Epidermal melanocyte (primary cell): ENCODE data around the gene POLD1.
"Not testable (repeated sequence)": the region's sequence is repeated elsewhere in the genome, so short reads cannot be mapped to it uniquely, and the experiment has no call there.

ENCODE experiments used
- DNase-seq: peaks from one replicate; pipeline ENCODE4 v3.0.0; 2011; ENCODE audit warnings: low spot score; ENCODE audit not compliant: insufficient read length

Gene POLD1

DNA sequence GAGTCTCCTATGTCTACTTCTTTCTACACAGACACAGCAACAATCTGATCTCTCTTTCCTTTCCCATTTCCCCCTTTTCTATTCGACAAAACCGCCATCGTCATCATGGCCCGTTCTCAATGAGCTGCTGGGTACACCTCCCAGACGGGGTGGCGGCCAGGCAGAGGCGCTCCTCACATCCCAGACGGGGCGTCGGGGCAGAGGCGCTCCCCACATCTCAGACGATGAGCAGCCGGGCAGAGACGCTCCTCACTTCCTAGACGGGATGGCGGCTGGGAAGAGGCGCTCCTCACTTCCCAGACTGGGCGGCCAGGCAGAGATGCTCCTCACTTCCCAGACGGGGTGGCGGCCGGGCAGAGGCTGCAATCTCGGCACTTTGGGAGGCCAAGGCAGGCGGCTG lies 6.8 kb downstream of the POLD1 start:
- not testable (repeated sequence) for DNase-seq

DNA sequence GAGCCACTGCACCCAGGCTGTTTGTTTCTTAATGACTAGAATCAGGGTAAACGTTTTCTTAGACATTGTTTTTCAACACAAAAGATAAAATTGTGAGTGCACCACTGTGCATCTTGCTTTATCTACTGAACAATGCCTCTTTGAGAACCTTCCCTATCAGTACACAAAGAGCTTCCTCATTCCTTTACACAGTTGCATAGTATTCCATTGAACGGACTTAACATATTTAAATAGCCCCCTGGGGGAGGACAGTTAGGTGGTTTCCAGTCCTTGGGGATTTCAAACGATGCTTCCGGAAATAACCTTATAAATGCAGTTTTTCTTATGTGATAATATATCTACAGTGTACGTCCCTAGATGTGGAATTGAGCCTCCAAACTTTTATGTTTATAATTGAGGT lies 8.6 kb downstream of the POLD1 start:
- no peak for DNase-seq

DNA sequence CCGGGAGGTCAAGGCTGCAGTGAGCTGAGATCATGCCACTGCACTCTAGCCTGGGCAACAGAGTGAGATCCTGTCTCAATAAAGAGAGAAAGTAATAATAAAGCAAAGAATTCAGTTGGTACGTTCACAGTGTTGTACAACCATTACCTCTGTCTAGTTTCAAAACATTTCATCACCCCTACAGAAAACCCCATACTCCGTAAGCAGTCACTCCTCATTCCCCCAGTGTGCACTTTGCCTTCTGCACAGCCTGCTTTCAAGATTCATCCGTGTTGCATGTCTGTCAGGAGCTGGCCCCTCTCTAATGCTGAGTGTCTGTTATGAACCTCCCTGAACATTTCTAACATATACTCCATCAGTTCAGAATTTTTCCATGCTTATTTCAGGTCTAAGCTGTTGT lies 9.4 kb downstream of the POLD1 start:
- no peak for DNase-seq

DNA sequence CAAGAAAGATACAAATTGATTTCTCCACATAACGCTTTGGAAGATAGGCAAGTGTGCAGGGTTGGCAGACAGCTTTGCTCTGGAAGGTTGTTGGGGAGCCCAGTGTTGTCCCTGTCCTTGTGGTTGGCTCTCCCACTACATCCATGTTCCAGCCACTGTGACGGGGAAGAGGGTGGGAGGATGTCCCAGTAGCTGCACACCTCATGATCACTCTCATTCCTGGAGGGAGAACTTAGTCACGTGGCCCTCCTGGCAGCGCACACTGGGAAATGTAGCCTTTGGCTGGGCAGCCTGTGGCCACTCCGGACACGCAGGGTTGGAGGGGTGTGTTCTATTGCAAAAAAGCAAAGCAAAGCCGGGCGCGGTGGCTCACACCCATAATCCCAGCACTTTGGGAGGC lies 9.9 kb downstream of the POLD1 start:
- no peak for DNase-seq

DNA sequence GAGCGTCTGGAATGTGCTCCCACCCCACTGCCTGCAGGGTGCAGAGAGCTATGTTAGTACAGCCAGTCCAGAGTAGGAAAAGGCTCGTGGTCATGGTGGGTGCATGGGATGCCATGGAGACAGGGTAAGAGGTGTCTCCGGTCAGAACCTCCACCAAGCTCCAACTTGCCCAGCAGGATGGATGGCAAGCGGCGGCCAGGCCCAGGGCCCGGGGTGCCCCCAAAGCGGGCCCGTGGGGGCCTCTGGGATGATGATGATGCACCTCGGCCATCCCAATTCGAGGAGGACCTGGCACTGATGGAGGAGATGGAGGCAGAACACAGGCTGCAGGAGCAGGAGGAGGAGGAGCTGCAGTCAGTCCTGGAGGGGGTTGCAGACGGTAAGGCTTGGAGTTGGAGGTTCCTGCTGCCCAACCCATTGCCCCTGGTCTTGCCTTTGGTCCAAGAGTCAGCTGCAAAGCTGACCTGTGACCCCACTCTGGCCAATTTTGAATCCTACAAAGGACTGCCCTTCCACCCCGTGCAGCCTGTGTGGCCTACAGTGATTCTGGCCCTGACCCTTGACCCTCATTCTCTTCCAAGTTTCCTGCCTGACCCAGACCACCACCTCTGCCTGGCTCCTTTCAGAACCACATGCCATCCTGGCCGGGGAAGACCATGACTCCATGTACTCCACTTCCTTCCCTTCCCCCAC lies 14.7 kb downstream of the POLD1 start:
- no peak for DNase-seq

DNA sequence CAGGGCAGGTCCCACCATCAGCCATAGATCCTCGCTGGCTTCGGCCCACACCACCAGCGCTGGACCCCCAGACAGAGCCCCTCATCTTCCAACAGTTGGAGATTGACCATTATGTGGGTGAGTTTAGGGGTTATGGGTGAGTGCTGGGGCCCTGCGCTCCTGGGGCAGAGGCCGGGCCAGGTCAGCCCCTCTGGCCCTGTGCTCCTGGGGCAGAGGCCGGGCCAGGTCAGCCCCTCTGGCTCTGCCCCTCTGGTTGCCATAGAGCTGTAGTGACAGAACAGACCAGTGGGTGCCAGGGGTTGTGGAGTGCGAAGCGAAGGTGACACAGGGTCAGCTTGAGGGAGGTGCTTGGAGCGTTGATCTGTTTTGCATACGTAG lies 15.2 kb downstream of the POLD1 start:
- no peak for DNase-seq

DNA sequence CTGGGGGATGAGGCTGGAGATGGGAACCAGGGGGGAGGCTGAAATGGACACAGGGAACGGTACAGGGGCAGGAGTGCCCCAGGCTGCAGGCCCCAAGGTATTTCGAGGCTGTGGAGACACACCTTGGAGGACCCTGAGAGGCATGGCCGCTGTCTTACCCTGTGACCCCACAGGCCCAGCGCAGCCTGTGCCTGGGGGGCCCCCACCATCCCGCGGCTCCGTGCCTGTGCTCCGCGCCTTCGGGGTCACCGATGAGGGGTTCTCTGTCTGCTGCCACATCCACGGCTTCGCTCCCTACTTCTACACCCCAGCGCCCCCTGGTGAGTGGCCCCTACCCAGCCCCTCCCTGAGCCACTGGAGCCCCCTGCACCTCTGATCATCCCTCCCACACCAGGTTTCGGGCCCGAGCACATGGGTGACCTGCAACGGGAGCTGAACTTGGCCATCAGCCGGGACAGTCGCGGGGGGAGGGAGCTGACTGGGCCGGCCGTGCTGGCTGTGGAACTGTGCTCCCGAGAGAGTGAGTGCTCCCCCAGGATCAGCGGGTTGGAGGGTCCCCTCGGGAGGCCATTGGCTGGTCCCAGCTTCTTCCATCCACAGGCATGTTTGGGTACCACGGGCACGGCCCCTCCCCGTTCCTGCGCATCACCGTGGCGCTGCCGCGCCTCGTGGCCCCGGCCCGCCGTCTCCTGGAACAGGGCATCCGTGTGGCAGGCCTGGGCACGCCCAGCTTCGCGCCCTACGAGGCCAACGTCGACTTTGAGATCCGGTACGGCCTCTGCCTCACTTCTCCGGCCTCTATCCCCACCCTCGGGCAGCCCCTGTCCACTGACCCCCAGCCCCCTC lies 17.7 kb downstream of the POLD1 start:
- DNase-seq: no peak

DNA sequence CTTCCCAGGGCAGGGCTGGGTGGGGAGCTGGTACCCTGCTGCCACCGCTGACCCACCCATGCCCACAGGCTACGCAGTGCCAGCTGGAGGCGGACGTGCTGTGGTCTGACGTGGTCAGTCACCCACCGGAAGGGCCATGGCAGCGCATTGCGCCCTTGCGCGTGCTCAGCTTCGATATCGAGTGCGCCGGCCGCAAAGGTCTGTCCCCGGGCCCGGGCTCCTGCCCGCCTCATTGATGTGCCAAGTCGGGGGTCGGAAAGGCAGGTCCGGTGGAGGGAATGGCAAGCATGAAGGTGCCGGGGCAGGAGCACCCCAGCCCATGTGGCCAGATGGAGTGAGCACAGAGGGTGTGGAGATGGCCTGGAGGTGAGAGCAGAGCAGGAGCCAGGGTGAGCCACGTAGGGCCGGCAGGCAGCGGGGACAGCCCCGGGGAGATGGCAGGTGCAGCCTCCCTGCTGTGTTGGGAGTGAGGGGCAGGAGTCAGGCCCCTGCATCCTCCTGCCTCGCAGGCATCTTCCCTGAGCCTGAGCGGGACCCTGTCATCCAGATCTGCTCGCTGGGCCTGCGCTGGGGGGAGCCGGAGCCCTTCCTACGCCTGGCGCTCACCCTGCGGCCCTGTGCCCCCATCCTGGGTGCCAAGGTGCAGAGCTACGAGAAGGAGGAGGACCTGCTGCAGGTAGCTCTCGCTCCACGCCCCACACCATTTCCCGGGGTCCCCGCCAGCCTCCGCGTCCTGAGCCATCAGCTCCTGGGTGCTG lies 18.6 kb downstream of the POLD1 start:
- DNase-seq: no peak

DNA sequence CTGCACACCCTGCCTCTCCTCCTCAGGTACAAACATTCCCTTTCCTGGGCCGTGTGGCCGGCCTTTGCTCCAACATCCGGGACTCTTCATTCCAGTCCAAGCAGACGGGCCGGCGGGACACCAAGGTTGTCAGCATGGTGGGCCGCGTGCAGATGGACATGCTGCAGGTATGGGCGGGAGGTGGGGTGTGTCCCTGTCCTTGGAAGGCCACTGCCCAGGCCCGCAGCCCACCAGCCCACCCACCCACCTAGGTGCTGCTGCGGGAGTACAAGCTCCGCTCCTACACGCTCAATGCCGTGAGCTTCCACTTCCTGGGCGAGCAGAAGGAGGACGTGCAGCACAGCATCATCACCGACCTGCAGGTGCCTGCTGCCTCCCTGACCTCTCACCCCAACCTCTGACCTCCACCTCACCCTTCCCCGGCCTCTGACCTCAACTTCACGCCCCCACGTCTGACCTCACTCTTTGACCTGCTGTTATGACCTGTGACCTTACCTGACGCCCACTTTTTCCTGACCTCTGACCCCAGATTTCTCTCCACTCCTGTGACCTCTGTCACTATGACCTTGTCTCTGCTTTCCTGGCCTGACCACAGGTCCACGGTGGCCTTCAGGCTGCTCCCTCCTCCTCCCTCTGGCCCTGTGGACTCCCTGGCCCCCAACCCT lies 22.1 kb downstream of the POLD1 start:
- no peak for DNase-seq

DNA sequence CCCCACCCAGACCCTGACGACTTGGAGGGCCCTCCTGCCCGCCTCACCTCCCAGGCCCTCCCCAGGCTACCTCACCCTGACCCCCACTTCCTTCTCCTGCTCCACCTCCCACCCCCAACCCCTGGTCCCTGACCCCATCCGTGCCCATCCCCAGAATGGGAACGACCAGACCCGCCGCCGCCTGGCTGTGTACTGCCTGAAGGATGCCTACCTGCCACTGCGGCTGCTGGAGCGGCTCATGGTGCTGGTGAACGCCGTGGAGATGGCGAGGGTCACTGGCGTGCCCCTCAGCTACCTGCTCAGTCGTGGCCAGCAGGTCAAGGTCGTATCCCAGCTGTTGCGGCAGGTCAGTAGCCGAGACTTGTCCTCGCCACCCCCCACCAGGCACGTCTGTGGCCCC lies 22.7 kb downstream of the POLD1 start:
- DNase-seq: no peak

DNA sequence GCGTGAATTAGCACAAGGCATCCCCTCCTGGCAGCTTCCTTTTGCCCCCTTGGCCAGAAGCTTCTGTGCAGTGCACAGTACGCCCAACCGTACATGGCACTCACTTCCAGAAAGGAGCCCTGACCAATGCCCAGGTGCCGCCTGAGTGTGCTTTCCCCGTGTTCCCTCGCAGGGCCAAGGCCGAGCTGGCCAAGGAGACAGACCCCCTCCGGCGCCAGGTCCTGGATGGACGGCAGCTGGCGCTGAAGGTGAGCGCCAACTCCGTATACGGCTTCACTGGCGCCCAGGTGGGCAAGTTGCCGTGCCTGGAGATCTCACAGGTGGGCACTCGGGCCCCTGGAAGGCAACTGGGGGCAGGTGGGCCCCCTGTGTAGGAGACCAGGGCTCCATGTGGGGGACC lies 25.2 kb downstream of the POLD1 start:
- no peak for DNase-seq

DNA sequence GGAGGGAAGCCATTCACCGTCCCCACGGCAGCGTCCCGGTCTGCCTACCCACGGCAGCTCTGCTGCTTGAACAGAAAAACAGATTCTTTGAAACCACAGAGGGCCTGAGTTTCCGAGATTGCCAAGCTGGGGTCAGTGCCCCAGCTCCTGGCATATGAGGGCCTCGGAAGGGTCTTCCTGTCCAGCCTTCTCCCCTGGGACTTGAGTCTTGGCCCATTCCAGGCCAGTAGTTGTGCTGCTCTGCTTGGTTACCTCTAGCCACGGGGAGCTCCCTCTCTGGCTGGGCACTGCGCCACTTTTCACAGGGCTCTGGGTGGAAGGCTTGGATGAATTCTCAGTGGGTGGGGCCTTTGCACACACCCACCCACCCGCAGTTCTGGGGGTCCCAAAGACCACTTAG lies 26.0 kb downstream of the POLD1 start:
- no peak for DNase-seq

DNA sequence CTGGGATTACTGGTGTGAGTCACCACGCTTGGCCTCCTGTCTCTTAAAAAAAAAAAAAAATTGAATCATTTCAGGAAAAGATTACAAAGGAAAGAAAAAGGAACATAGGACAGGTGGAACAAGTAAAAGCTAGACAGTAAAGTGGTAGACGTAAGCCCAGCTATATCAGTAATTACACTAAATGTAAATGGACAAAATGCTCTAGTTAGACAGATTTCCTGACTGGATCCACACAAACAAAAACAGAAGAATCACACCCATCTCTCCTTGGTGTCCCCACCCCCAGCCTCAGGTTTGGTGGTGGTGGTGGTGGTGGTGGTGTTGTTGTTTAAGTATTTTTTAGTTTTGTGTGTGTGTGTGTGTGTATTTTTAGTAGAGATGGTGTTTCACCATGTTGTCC lies 28.3 kb downstream of the POLD1 start:
- DNase-seq: no peak

DNA sequence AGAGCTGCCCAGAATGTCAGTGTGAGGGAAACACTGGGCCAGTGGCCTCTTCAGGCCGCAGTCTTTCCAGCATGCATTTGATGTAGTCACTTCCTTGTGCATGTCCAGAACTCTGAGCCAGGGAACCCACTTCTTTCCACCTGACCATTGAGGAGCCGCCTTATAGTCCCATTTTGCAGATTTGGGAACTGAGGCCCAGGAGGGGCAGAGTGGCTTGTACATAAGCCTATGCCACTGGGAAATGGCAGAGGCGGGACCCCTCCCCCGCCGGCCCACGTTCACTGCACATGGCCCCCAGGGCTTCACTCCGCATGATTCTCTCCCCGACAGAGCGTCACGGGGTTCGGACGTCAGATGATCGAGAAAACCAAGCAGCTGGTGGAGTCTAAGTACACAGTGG lies 28.9 kb downstream of the POLD1 start:
- DNase-seq: no peak

DNA sequence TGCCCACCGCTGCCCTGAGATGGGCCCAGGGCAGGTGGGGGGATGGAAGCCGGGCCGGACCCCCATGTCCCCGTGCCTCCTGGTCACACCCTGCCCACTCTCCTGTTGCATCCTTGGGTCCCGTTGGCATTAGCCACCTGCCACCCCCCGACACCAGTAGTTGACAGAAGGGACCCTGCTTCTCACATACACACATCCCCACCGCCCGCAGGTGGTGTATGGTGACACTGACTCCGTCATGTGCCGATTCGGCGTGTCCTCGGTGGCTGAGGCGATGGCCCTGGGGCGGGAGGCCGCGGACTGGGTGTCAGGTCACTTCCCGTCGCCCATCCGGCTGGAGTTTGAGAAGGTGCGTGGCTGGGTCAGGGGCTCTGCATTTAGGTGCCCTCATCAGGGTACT lies 29.4 kb downstream of the POLD1 start:
- DNase-seq: no peak

DNA sequence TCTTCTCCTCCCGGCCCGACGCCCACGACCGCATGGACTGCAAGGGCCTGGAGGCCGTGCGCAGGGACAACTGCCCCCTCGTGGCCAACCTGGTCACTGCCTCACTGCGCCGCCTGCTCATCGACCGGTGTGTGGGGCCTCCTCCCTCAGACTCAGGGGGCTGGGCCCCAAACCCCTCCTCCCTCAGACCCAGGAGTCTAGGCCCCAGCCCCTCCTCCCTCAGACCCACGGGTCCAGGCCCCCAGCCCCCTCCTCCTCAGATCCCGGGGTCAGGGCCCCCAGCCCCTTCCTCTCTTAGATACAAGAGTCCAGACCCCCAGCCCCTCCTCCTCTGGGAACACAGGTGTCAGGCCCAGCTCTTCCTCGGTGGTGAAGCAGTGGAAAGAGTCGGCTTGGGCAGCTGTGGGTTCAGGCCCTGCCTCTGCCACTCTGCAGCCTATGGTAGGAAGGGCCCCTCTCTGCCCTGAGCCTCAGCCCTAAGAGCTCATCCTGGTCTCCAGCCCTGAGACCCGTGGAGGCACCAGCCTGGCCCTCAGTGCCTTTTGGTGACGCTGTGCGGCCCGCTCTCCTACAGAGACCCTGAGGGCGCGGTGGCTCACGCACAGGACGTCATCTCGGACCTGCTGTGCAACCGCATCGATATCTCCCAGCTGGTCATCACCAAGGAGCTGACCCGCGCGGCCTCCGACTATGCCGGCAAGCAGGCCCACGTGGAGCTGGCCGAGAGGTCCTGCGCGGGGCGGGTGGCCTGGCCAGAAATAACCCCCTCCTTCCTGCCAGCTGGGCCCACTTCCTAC lies 30.9 kb downstream of the POLD1 start:
- DNase-seq: peak; percentile 78

DNA sequence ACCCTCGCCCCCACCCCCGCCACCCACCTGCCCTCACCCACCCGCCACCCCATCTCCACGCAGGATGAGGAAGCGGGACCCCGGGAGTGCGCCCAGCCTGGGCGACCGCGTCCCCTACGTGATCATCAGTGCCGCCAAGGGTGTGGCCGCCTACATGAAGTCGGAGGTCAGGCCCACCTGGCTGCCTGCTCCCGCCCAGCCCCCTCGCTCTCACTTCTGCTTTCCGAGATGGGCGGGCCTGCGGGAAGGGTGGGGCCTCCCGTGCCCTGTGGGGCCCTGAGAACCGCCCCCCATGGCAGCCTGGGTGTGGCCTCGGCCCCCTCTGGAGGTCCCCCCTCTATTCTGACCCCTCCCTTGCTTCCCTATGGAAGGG lies 31.5 kb downstream of the POLD1 start:
- no peak for DNase-seq

DNA sequence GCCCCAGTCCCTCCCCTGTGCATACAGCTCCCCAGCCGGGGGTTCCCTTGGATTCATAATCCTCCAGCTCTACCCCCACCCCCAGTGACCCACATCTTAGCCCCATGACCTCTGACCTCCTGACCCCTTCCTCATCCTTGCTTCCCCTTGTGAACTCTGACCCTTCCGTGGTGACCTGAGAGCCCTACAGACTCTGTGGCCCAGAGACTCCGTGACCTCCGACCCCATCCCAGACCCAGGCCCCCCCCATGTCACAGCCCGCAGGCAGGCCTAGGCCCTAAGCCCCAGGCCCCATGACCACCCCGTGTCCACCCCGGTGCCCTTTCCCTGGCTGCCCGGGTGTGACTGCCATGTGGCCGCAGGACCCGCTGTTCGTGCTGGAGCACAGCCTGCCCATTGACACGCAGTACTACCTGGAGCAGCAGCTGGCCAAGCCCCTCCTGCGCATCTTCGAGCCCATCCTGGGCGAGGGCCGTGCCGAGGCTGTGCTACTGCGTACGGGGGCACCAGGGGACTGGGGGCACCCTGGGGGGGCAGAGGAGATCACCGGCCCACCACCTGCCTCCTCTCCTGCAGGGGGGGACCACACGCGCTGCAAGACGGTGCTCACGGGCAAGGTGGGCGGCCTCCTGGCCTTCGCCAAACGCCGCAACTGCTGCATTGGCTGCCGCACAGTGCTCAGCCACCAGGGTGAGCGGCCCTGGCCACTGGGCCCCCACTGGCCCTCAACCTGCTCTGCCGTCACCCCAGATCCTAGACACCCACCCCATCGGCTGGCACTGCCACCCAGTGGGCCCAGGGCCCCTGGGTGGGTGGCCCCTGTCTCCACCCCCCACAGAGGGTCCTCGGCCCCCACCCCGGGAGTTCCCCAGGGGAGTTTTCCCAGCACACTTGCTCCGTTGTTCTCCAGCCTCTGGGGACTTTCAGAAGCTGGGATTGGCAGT lies 32.2 kb downstream of the POLD1 start:
- DNase-seq: no peak

DNA sequence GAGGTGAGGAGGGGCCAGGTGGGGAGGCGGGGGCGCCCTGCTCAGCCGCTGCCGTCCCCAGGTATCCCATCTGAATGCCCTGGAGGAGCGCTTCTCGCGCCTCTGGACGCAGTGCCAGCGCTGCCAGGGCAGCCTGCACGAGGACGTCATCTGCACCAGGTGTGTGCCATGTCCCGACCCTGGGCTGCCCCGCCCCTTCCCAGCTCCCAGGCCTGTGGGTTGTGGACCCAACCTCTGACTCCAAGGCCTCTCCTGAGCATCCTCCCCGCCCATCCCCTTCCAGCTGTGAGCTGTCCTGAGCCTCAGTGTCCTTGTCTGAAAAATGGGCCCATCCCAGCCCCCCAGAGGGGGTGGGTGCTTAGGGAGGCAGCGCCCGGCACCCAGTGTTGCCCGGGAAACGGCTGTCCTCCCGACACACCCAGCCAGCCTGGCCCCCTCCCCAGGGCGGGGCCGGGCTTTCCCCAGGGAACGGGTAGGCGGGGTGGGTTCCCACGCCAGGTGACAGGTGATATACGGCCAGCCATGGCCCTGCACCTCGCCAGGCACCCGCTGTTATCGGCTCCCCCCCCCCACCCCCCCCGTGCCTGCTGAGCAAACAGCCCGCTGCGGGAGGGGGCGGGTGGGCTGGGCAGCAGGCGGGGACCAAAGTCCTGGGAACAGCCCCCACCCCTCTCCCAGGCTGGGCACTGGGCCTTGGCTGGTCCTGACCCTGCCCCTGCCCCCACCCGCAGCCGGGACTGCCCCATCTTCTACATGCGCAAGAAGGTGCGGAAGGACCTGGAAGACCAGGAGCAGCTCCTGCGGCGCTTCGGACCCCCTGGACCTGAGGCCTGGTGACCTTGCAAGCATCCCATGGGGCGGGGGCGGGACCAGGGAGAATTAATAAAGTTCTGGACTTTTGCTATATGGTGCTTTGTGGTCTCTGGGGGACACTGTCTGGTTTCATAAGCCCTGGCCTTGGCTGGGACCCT lies 33.2 kb downstream of the POLD1 start:
- DNase-seq: no peak
